Keratinocyte (primary cell): Measurements from ENCODE around the gene TANGO2. TPM values are rescaled to one million over a fixed set of nuclear protein-coding genes. Genes with fewer than 3 reads are reported as not detected.

Experiments
- DNase-seq: peaks from one replicate; pipeline ENCODE4 v3.0.0-alpha.2; 2011; ENCODE audit warnings: low read depth, missing footprints, low spot score
- FAIRE-seq: peaks from 2 replicates; lab custom pipeline; 2011; peaks lifted over from hg19 to GRCh38; lab: Jason Lieb, UNC
- H2AFZ ChIP-seq: 2 replicates; pipeline ENCODE4 v1.6.0; 2012; ENCODE audit warnings: low read length, control low read depth, inconsistent platforms; ENCODE audit not compliant: control insufficient read depth
- H3K27ac ChIP-seq: 2 replicates; pipeline ENCODE4 v1.5.1; 2011; ENCODE audit warnings: low read length; ENCODE audit not compliant: control insufficient read depth, insufficient read depth
- H3K27me3 ChIP-seq: 3 replicates; pipeline ENCODE4 v1.6.0; 2011; ENCODE audit warnings: low read length; ENCODE audit not compliant: control insufficient read depth, insufficient read depth; ENCODE audit errors: extremely low read depth
- H3K36me3 ChIP-seq, 2 experiments: 2 replicates in 1 of 2; 3 replicates in 1 of 2; pipeline ENCODE4 v1.5.1; 2011; ENCODE audit warnings: low read length in 2 of 2, mild to moderate bottlenecking in 1 of 2; ENCODE audit not compliant: control insufficient read depth in 2 of 2, insufficient read depth in 2 of 2; ENCODE audit errors: extremely low read depth in 1 of 2
- H3K4me1 ChIP-seq: 3 replicates; pipeline ENCODE4 v1.5.1; 2011; ENCODE audit warnings: low read length; ENCODE audit not compliant: control insufficient read depth, insufficient read depth; ENCODE audit errors: extremely low read depth
- H3K4me2 ChIP-seq: 3 replicates; pipeline ENCODE4 v1.6.0; 2011; ENCODE audit warnings: low read depth, low read length; ENCODE audit not compliant: control insufficient read depth, insufficient read depth; ENCODE audit errors: extremely low read depth
- H3K4me3 ChIP-seq, 3 experiments: fragments of 200-600 bp in 1 of 3; sonication (generic) in 1 of 3; 2 replicates in 2 of 3; 3 replicates in 1 of 3; pipeline ENCODE4 v1.5.1; 2011 to 2016; ENCODE audit warnings: low read length in 3 of 3, mild to moderate bottlenecking in 3 of 3, control low read depth in 2 of 3, inconsistent platforms in 1 of 3, low read depth in 1 of 3, mixed read lengths in 1 of 3, mixed run types in 1 of 3, moderate library complexity in 1 of 3; ENCODE audit not compliant: control insufficient read depth in 2 of 3, insufficient read depth in 2 of 3; ENCODE audit errors: extremely low read depth in 1 of 3
- H3K79me2 ChIP-seq: 2 replicates; pipeline ENCODE4 v1.6.0; 2012; ENCODE audit warnings: low read length; ENCODE audit not compliant: control insufficient read depth, insufficient read depth
- H3K9ac ChIP-seq: 3 replicates; pipeline ENCODE4 v1.6.0; 2011; ENCODE audit warnings: low read length; ENCODE audit not compliant: control insufficient read depth, insufficient read depth; ENCODE audit errors: extremely low read depth
- H3K9me1 ChIP-seq: 3 replicates; pipeline ENCODE4 v1.6.0; 2011; ENCODE audit warnings: low read length; ENCODE audit not compliant: control insufficient read depth, insufficient read depth; ENCODE audit errors: extremely low read depth
- H3K9me3 ChIP-seq: 2 replicates; pipeline ENCODE4 v1.5.1; 2012; ENCODE audit warnings: low read depth, low read length; ENCODE audit not compliant: control insufficient read depth
- H4K20me1 ChIP-seq: 3 replicates; pipeline ENCODE4 v1.6.0; 2011; ENCODE audit warnings: low read length; ENCODE audit not compliant: control insufficient read depth, insufficient read depth; ENCODE audit errors: extremely low read depth
- EZH2 ChIP-seq: IDR thresholded peaks from one replicate; pipeline ENCODE4 v1.6.1; 2012; ENCODE audit warnings: inconsistent platforms, mild to moderate bottlenecking, low read length, moderate library complexity
- dilution Hi-C: fragments of 300-500 bp; cut with MboI; formaldehyde crosslinking; loops from one replicate; pipeline ENCODE4 v1.7.0; 2020; ENCODE audit warnings: low sequenced_read_pairs; ENCODE audit not compliant: extremely low pct_ligation_motif_present
- polyA plus RNA-seq, 5 experiments: library from polyadenylated mRNA; depleted of rRNA in 3 of 5; stranded (reverse) in 3 of 5; stranded (forward) in 1 of 5; unstranded in 1 of 5; fragments of >200 nt; gene quantifications; 1 replicate in 1 of 5; 2 replicates in 3 of 5; 3 replicates in 1 of 5; pipeline versions ENCODE4 v1.2.1 to v1.2.3, GENCODE V29; 2011 to 2012; ENCODE audit warnings: missing spikeins in 2 of 5, low read depth in 1 of 5, low replicate concordance in 1 of 5
- TF ChIP-seq, protein P1 (sequence below), 3 experiments: IDR thresholded peaks in 1 of 3; conservative IDR thresholded peaks in 1 of 3; optimal IDR thresholded peaks in 1 of 3; 2 replicates in 2 of 3; 3 replicates in 1 of 3; pipeline versions ENCODE3 to v1.5.1; 2011; ENCODE audit warnings: low read length in 3 of 3, mild to moderate bottlenecking in 3 of 3, moderate library complexity in 2 of 3, control low read depth in 1 of 3, inconsistent platforms in 1 of 3; ENCODE audit not compliant: insufficient read depth in 2 of 3; ENCODE audit errors: extremely low read depth in 1 of 3

Gene TANGO2
- polyA plus RNA-seq, 1 donor (not counting 4 experiments of a cell fraction or from before 2014, with no cell fraction given), result 20.1 TPM

DNA sequence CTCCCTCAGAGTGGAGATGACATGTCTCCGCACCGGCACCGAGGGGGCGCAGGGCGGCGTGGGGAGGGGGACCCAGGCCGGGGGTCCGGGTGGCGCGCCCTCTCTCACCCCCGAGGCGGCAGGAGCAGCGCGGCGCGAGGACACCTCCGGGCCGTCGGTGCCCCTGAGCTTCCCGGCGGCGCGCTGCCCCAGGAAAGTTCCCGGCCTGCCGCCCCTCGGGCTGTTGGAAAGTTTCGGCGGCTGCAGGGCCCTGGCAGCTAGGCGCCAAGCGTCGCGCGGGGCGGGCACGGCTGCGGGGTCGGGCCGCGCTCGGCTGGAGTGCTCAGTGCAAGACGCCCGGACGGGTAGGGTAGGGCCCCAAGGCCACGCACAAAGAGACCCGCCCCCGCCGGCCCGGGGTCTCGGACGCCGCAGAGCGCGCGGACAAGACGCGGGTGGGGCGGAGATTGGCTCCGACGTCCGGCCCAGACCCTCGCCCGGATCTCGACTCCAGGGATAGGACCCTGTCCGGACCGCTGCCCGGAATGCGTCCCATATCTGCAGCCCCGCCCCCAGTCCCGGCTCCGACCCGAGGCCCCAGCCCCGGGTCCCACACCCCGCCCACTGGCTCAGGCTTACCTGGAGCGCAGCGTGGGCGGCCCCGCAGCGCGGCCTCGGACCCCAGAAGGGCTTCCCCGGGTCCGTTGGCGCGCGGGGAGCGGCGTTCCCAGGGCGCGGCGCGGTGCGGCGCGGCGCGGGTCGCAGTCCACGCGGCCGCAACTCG lies 4.8 kb upstream of the TANGO2 start:
- Histone ChIP-seq H3K4me1 (peaks cover 10% of the 10 kb centered on the region), H3K79me2 (peaks cover 1% of the 10 kb centered on the region), H3K9ac (peak overlapping the region; percentile 28), H3K27ac (no peak overlapping the region), H3K9me1 (peaks cover 3% of the 10 kb centered on the region), H3K4me2 (peak overlapping the region; percentile 79), H4K20me1 (no peaks in the 10 kb centered on the region), H2AFZ (peak overlapping the region; percentile 63), H3K36me3 (no peaks in the 10 kb centered on the region), H3K27me3 (peaks cover 12% of the 10 kb centered on the region), H3K9me3 (no peaks in the 10 kb centered on the region), H3K4me3 (peak overlapping the region; percentile 52 to 77 (median 75))
- dilution Hi-C loops, result no loop called here
- DNase-seq, result no peak
- TF ChIP-seq EZH2, result no peak
- TF ChIP-seq, protein P1, sequence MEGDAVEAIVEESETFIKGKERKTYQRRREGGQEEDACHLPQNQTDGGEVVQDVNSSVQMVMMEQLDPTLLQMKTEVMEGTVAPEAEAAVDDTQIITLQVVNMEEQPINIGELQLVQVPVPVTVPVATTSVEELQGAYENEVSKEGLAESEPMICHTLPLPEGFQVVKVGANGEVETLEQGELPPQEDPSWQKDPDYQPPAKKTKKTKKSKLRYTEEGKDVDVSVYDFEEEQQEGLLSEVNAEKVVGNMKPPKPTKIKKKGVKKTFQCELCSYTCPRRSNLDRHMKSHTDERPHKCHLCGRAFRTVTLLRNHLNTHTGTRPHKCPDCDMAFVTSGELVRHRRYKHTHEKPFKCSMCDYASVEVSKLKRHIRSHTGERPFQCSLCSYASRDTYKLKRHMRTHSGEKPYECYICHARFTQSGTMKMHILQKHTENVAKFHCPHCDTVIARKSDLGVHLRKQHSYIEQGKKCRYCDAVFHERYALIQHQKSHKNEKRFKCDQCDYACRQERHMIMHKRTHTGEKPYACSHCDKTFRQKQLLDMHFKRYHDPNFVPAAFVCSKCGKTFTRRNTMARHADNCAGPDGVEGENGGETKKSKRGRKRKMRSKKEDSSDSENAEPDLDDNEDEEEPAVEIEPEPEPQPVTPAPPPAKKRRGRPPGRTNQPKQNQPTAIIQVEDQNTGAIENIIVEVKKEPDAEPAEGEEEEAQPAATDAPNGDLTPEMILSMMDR (optimal IDR thresholded peaks at IDR 0.05 in 1 of 3, IDR thresholded peaks at IDR 0.05 in 1 of 3, conservative IDR thresholded peaks at IDR 0.05 in 1 of 3; ENCODE audit: extremely low read depth in 1 of 3, insufficient read depth in 2 of 3, low read length in 3 of 3), result no peak
- FAIRE-seq, result no peak

DNA sequence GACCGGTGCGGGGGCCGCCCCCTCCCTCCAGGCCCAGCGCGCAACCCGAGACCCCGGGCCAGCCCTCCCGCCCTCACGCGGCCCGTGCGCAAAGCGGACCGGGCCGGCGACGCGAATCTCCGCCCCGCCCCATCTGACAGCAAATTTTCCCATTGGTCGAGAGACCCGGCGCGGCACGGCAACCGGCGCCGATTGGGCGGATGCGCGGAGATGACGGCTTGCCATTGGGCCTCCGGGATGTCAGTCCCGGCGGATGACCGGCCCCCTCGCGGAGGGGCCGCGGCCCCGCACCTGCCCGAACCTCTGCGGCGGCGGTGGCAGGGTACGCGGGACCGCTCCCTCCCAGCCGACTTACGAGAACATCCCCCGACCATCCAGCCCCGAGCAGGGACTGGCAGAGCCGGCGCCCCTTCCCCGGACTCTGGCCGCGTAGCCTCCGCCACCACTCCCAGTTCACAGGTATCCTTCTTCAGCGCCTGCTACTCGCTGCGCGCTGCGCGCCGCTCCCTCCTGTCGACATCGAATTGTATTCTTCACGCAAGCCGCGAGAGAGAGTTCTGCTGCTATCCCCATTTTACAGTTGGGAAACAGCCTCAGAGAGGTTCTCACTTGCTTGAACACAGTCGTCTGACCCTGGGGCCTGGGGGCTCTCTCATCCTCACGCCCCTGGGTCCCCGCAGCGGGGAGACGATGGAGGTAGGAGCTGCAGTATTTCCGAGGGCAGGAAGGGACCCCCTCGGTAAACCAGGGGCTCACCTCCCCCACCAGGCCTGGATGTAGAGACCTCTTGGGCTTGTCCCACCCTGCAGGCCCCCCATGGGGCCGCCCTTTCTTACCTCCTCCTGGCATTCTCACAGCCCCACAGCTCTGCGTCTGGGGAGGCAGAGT lies 3.9 kb upstream of the TANGO2 start, which contains the start of gene ARVCF:
TSS of gene ARVCF (minus strand) at position 90 of the 888 bp plus-strand sequence. CDS start 26,029 bp downstream, outside the sequence.
- H3K27me3 ChIP-seq, result peaks cover 12% of the 10 kb centered on the region
- no peaks in the 10 kb centered on the region for H4K20me1 ChIP-seq
- H3K4me3 ChIP-seq, result peak within 1 kb of the TSS; percentile 52 to 77 (median 75)
- dilution Hi-C loops, result no loop called here
- FAIRE-seq, result peak; percentile 71
- H3K4me2 ChIP-seq, result peak within 1 kb of the TSS; percentile 79
- H3K9me1 ChIP-seq, result peaks cover 3% of the 10 kb centered on the region
- H3K9ac ChIP-seq, result peak within 1 kb of the TSS; percentile 28
- peak within 1 kb of the TSS; percentile 73 for H2AFZ ChIP-seq
- H3K27ac ChIP-seq, result no peak within 1 kb of the TSS
- H3K4me1 ChIP-seq, result peaks cover 17% of the 10 kb centered on the region
- DNase-seq, result peak; percentile 25
- no peaks in the 10 kb centered on the region for H3K9me3 ChIP-seq
- peaks cover 10% of the 10 kb centered on the region for H3K79me2 ChIP-seq
- no peaks in the 10 kb centered on the region for H3K36me3 ChIP-seq
- TF ChIP-seq EZH2, result no peak
- TF ChIP-seq, protein P1 (optimal IDR thresholded peaks at IDR 0.05 in 1 of 3, IDR thresholded peaks at IDR 0.05 in 1 of 3, conservative IDR thresholded peaks at IDR 0.05 in 1 of 3; ENCODE audit: extremely low read depth in 1 of 3, insufficient read depth in 2 of 3, low read length in 3 of 3), result peak in 1 of 3 experiments; percentile 2
